Measurements from ENCODE around the gene NECAB2. TPM values are rescaled to one million over a fixed set of nuclear protein-coding genes. Genes with fewer than 3 reads are reported as not detected.

NECAB2 gene
- total and polyA plus RNA-seq, 2 of the 8 experiments (the other 6 are each of a cell fraction or from before 2014, with no cell fraction given), result 3.6 to 4.2 TPM

GRCh38 chr16:83931556-83931955 is 36.5 kb upstream of the NECAB2 start (continued):
- TF ChIP-seq CHD7 (IDR thresholded peaks at IDR 0.05; ENCODE audit: insufficient replicate concordance, low read length), result no peak
- no peak for TF ChIP-seq SIN3A (conservative IDR thresholded peaks at IDR 0.05 in 1 of 2, IDR thresholded peaks at IDR 0.05 in 1 of 2; ENCODE audit: low read depth in 1 of 2, low read length in 2 of 2)
- TF ChIP-seq BRCA1 (IDR thresholded peaks at IDR 0.05; ENCODE audit: low read depth, low read length), result no peak
- no peak for TF ChIP-seq TAF7 (optimal IDR thresholded peaks at IDR 0.05; ENCODE audit: borderline replicate concordance, low read depth, low read length)
- TF ChIP-seq POLR2A (IDR thresholded peaks at IDR 0.05; ENCODE audit: control extremely low read depth in 1 of 2, low read depth in 2 of 2, low read length in 2 of 2), result no peak
